KMS-11 (cell line): ENCODE measurements around the gene RDH14.

Source experiments
- H2AFZ ChIP-seq: fragments of 200-600 bp; sonication (generic); 2 replicates; pipeline ENCODE4 v1.6.1; 2016; ENCODE audit warnings: antibody characterized with exemption, mixed run types, low read depth
- H3K27ac ChIP-seq: fragments of 200-600 bp; sonication (generic); 2 replicates; pipeline ENCODE4 v1.6.1; 2016; ENCODE audit warnings: mild to moderate bottlenecking, mixed run types
- H3K27me3 ChIP-seq: fragments of 200-600 bp; sonication (generic); 2 replicates; pipeline ENCODE4 v1.6.1; 2017; ENCODE audit warnings: mild to moderate bottlenecking, low read depth, mixed run types, moderate library complexity; ENCODE audit not compliant: insufficient read depth
- H3K36me3 ChIP-seq: fragments of 200-600 bp; sonication (generic); 2 replicates; pipeline ENCODE4 v1.6.1; 2017; ENCODE audit warnings: mild to moderate bottlenecking, mixed run types; ENCODE audit not compliant: insufficient read depth
- H3K4me1 ChIP-seq: fragments of 200-600 bp; sonication (generic); 2 replicates; pipeline ENCODE4 v1.6.1; 2016; ENCODE audit warnings: mild to moderate bottlenecking, low read depth, mixed run types; ENCODE audit not compliant: poor library complexity, severe bottlenecking
- H3K4me2 ChIP-seq: fragments of 200-600 bp; sonication (generic); 2 replicates; pipeline ENCODE4 v1.7.0; 2016; ENCODE audit warnings: mild to moderate bottlenecking, mixed run types
- H3K4me3 ChIP-seq: fragments of 200-600 bp; sonication (generic); IDR thresholded peaks from 2 replicates; pipeline ENCODE4 v1.6.1; 2017; ENCODE audit warnings: low read depth, low read length, mixed read lengths; ENCODE audit not compliant: insufficient read depth
- H3K79me2 ChIP-seq: fragments of 200-600 bp; sonication (generic); 2 replicates; pipeline ENCODE4 v1.6.1; 2016; ENCODE audit warnings: low read depth, mixed run types; ENCODE audit not compliant: insufficient read depth
- H3K9ac ChIP-seq: fragments of 200-600 bp; sonication (generic); 2 replicates; pipeline ENCODE4 v1.6.1; 2016; ENCODE audit warnings: mild to moderate bottlenecking, mixed run types
- H4K20me1 ChIP-seq: fragments of 200-600 bp; sonication (generic); 2 replicates; pipeline ENCODE4 v1.6.1; 2016; ENCODE audit warnings: mild to moderate bottlenecking, mixed run types; ENCODE audit not compliant: insufficient read depth
- CTCF ChIP-seq: fragments of 200-600 bp; sonication (generic); conservative IDR thresholded peaks from 2 replicates; pipeline ENCODE4 v1.6.1; 2017; ENCODE audit warnings: low read depth, mild to moderate bottlenecking, antibody characterized with exemption, low read length, moderate library complexity, mixed read lengths

The RDH14 gene

GRCh38 chr2:18551169-18551568 is 9.3 kb downstream of the RDH14 start:
- Histone ChIP-seq H3K36me3 (no peaks in the 10 kb centered on the region), H3K27ac (no peak overlapping the region), H3K79me2 (no peaks in the 10 kb centered on the region), H4K20me1 (no peaks in the 10 kb centered on the region), H3K9ac (no peak overlapping the region), H3K4me1 (no peaks in the 10 kb centered on the region), H3K4me2 (no peak overlapping the region), H3K27me3 (no peaks in the 10 kb centered on the region), H2AFZ (no peak overlapping the region), H3K4me3 (no peak overlapping the region)
- TF ChIP-seq CTCF: no peak

GRCh38 chr2:18550433-18550832 is 10.0 kb downstream of the RDH14 start:
- Histone ChIP-seq H3K79me2 (no peaks in the 10 kb centered on the region), H3K27ac (no peak overlapping the region), H4K20me1 (no peaks in the 10 kb centered on the region), H3K4me1 (no peaks in the 10 kb centered on the region), H3K27me3 (no peaks in the 10 kb centered on the region), H3K4me2 (no peak overlapping the region), H3K4me3 (no peak overlapping the region), H3K36me3 (no peaks in the 10 kb centered on the region), H2AFZ (no peak overlapping the region), H3K9ac (no peak overlapping the region)
- TF ChIP-seq CTCF: no peak

- no peaks in the 10 kb centered on the region for H3K27me3 ChIP-seq
- H3K79me2 ChIP-seq: no peaks in the 10 kb centered on the region
- H3K4me3 ChIP-seq: no peak overlapping the region
- H3K4me1 ChIP-seq: no peaks in the 10 kb centered on the region
- no peaks in the 10 kb centered on the region for H3K36me3 ChIP-seq
- no peak for TF ChIP-seq CTCF
- H4K20me1 ChIP-seq: no peaks in the 10 kb centered on the region
- no peak overlapping the region for H3K27ac ChIP-seq
- H3K4me2 ChIP-seq: no peak overlapping the region
- H3K9ac ChIP-seq: no peak overlapping the region
- no peak overlapping the region for H2AFZ ChIP-seq
Measured at GRCh38 chr2:18549083-18549482, 11.4 kb downstream of the RDH14 start.

- no peak overlapping the region for H3K4me3 ChIP-seq
- H3K4me1 ChIP-seq: no peaks in the 10 kb centered on the region
- H3K4me2 ChIP-seq: no peak overlapping the region
- H3K9ac ChIP-seq: no peak overlapping the region
- no peak overlapping the region for H2AFZ ChIP-seq
- H4K20me1 ChIP-seq: no peaks in the 10 kb centered on the region
- no peaks in the 10 kb centered on the region for H3K36me3 ChIP-seq
- no peaks in the 10 kb centered on the region for H3K27me3 ChIP-seq
- TF ChIP-seq CTCF: no peak
- no peak overlapping the region for H3K27ac ChIP-seq
- no peaks in the 10 kb centered on the region for H3K79me2 ChIP-seq
Measured at GRCh38 chr2:18548621-18549020, 11.8 kb downstream of the RDH14 start.

GRCh38 chr2:18546567-18546966 is 13.9 kb downstream of the RDH14 start:
- Histone ChIP-seq H3K4me2 (no peak overlapping the region), H2AFZ (no peak overlapping the region), H3K79me2 (no peaks in the 10 kb centered on the region), H3K36me3 (no peaks in the 10 kb centered on the region), H4K20me1 (no peaks in the 10 kb centered on the region), H3K9ac (no peak overlapping the region), H3K27me3 (no peaks in the 10 kb centered on the region), H3K4me3 (no peak overlapping the region), H3K4me1 (no peaks in the 10 kb centered on the region), H3K27ac (no peak overlapping the region)
- TF ChIP-seq CTCF: no peak
